ENCODE measurements around the gene IL16.

Gene IL16

DNA sequence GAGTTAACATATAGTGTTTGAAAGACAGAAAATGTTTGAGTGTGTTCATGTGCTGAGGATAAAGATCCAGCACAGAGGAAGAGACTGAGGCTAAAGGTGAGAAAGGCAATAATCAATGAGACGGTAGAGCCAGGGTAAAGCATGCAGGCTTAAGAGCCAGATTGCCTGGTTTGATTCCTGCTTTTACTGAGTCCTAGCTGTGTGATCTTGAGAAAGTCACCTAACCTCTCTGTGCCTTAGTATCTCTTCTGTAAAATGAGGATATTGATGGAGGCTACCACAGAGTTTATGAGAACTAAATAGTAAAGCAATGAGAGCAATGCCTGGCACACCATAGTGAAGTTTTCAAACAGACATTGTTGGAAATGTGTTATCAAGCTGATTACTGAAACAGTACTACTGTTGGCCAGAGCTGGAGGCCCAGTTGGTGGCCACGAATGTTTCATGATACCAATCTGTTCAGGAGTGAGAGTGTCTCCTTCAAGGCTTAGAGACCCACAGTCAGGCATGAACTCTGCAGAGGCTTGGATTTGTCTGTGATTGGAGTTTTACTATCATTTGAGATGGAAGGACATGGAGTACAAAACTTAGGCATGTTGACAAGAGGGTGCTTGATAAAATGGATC, 26.8 kb downstream of the IL16 start:
- no peaks in the 10 kb centered on the region for H3K4me1 ChIP-seq (ENCODE audit: insufficient read depth, low read length)
- peaks cover 3% of the 10 kb centered on the region for H3K27me3 ChIP-seq (ENCODE audit: insufficient read depth, low read length, poor library complexity)
- no peak overlapping the region for H3K9ac ChIP-seq (ENCODE audit: low read depth, low read length)
- H3K4me2 ChIP-seq (ENCODE audit: insufficient read depth, low read length), result no peak overlapping the region
- H3K9me3 ChIP-seq (ENCODE audit: insufficient read depth, low read length, severe bottlenecking), result no peaks in the 10 kb centered on the region
- no peak overlapping the region for H3K27ac ChIP-seq (ENCODE audit: low read length)
- no peak overlapping the region for H2AFZ ChIP-seq (ENCODE audit: low read depth, low read length)
- no peak for DNase-seq
- H3K36me3 ChIP-seq (ENCODE audit: insufficient read depth, low read length), result no peaks in the 10 kb centered on the region
- H3K4me3 ChIP-seq (ENCODE audit: low read depth in 1 of 2, low read length in 2 of 2), result no peak overlapping the region
- H4K20me1 ChIP-seq (ENCODE audit: insufficient read depth, low read length), result no peaks in the 10 kb centered on the region
- TF ChIP-seq, protein P1, sequence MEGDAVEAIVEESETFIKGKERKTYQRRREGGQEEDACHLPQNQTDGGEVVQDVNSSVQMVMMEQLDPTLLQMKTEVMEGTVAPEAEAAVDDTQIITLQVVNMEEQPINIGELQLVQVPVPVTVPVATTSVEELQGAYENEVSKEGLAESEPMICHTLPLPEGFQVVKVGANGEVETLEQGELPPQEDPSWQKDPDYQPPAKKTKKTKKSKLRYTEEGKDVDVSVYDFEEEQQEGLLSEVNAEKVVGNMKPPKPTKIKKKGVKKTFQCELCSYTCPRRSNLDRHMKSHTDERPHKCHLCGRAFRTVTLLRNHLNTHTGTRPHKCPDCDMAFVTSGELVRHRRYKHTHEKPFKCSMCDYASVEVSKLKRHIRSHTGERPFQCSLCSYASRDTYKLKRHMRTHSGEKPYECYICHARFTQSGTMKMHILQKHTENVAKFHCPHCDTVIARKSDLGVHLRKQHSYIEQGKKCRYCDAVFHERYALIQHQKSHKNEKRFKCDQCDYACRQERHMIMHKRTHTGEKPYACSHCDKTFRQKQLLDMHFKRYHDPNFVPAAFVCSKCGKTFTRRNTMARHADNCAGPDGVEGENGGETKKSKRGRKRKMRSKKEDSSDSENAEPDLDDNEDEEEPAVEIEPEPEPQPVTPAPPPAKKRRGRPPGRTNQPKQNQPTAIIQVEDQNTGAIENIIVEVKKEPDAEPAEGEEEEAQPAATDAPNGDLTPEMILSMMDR (IDR thresholded peaks at IDR 0.05; ENCODE audit: borderline replicate concordance, extremely low read depth, low read length, poor library complexity, severe bottlenecking), result no peak
- no peak for TF ChIP-seq EZH2 (IDR thresholded peaks at IDR 0.05; ENCODE audit: borderline replicate concordance, low read depth, low read length, severe bottlenecking)
- no peaks in the 10 kb centered on the region for H3K79me2 ChIP-seq (ENCODE audit: insufficient read depth, low read length)
- no peak for ATAC-seq (ENCODE audit: insufficient read depth, low read depth)

DNA sequence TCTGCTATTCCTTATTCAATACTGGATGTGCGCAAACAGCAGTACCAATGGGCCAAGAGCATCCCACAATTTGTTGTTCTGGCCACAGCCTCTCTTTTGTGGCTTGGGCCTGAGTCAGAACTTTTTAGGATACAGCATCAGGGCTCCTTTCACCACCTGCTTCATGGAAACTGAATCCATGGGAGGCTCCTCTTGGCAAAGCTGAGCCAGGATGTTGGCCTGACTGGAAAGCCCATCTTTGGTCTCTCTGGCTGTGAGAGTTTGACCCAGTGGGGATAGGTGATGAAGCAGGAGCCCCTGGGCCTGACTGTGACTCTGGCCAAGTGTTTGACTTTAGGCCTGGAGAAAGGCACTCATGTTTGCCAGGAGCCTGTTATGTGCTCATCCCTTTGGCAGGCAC, 27.6 kb downstream of the IL16 start:
- Histone ChIP-seq H3K9me3 (ENCODE audit: insufficient read depth, low read length, severe bottlenecking) (no peaks in the 10 kb centered on the region), H3K79me2 (ENCODE audit: insufficient read depth, low read length) (no peaks in the 10 kb centered on the region), H3K4me2 (ENCODE audit: insufficient read depth, low read length) (no peak overlapping the region), H4K20me1 (ENCODE audit: insufficient read depth, low read length) (no peaks in the 10 kb centered on the region), H3K27me3 (ENCODE audit: insufficient read depth, low read length, poor library complexity) (peaks cover 3% of the 10 kb centered on the region), H3K27ac (ENCODE audit: low read length) (no peak overlapping the region), H3K4me3 (ENCODE audit: low read depth in 1 of 2, low read length in 2 of 2) (no peak overlapping the region), H2AFZ (ENCODE audit: low read depth, low read length) (no peak overlapping the region), H3K36me3 (ENCODE audit: insufficient read depth, low read length) (no peaks in the 10 kb centered on the region), H3K9ac (ENCODE audit: low read depth, low read length) (no peak overlapping the region), H3K4me1 (ENCODE audit: insufficient read depth, low read length) (no peaks in the 10 kb centered on the region)
- TF ChIP-seq, protein P1 (IDR thresholded peaks at IDR 0.05; ENCODE audit: borderline replicate concordance, extremely low read depth, low read length, poor library complexity, severe bottlenecking), result no peak
- no peak for TF ChIP-seq EZH2 (IDR thresholded peaks at IDR 0.05; ENCODE audit: borderline replicate concordance, low read depth, low read length, severe bottlenecking)
- no peak for ATAC-seq (ENCODE audit: insufficient read depth, low read depth)
- DNase-seq, result no peak

DNA sequence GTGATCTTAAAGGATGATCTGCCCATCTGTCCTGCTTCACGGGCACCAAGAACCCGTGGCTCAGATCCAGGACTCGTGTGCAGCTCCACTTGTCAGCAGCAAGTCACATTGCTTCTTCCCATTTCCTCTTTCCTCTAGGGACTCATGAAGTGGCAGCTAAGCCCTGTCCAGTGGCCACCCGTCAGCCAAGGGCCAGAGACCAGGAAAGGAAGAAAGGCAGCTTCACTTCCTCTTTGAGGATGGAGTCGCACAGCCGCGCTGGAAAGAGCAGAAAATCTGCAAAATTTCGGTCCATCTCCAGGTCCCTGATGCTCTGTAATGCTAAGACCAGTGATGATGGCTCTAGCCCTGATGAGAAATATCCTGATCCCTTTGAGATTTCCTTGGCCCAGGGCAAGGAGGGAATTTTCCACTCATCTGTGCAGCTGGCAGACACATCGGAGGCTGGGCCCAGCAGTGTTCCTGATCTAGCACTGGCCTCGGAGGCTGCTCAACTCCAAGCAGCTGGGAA, 28.5 kb downstream of the IL16 start:
- Histone ChIP-seq H3K4me3 (ENCODE audit: low read depth in 1 of 2, low read length in 2 of 2) (no peak overlapping the region), H3K9me3 (ENCODE audit: insufficient read depth, low read length, severe bottlenecking) (no peaks in the 10 kb centered on the region), H3K79me2 (ENCODE audit: insufficient read depth, low read length) (no peaks in the 10 kb centered on the region), H3K27me3 (ENCODE audit: insufficient read depth, low read length, poor library complexity) (peaks cover 3% of the 10 kb centered on the region), H3K27ac (ENCODE audit: low read length) (no peak overlapping the region), H3K4me1 (ENCODE audit: insufficient read depth, low read length) (no peaks in the 10 kb centered on the region), H2AFZ (ENCODE audit: low read depth, low read length) (no peak overlapping the region), H3K9ac (ENCODE audit: low read depth, low read length) (no peak overlapping the region), H4K20me1 (ENCODE audit: insufficient read depth, low read length) (no peaks in the 10 kb centered on the region), H3K4me2 (ENCODE audit: insufficient read depth, low read length) (no peak overlapping the region), H3K36me3 (ENCODE audit: insufficient read depth, low read length) (no peaks in the 10 kb centered on the region)
- ATAC-seq (ENCODE audit: insufficient read depth, low read depth) (no peak), DNase-seq (no peak)
- no peak for TF ChIP-seq EZH2 (IDR thresholded peaks at IDR 0.05; ENCODE audit: borderline replicate concordance, low read depth, low read length, severe bottlenecking)
- TF ChIP-seq, protein P1 (IDR thresholded peaks at IDR 0.05; ENCODE audit: borderline replicate concordance, extremely low read depth, low read length, poor library complexity, severe bottlenecking), result no peak

Measured in DND-41 (cell line).